Testis (tissue), 3 donors: Measurements from ENCODE around the gene HES1. TPM values are rescaled to one million over a fixed set of nuclear protein-coding genes. Genes with fewer than 3 reads are reported as not detected.

Experiments used
- DNase-seq: peaks from one replicate; pipeline ENCODE4 v3.0.0-alpha.2; 2019
- H3K27ac ChIP-seq, 2 donors: fragments of 200-600 bp; sonication (generic); one replicate each; pipeline ENCODE4 v1.5.1; 2019
- H3K27me3 ChIP-seq: fragments of 200-600 bp; sonication (generic); one replicate; pipeline ENCODE4 v1.5.1; 2019
- H3K36me3 ChIP-seq: fragments of 200-600 bp; sonication (generic); one replicate; pipeline ENCODE4 v1.5.1; 2017; ENCODE audit warnings: low read depth; ENCODE audit errors: missing control alignments
- H3K4me1 ChIP-seq: fragments of 200-600 bp; sonication (generic); one replicate; pipeline ENCODE4 v1.5.1; 2019
- H3K4me3 ChIP-seq, 2 donors: fragments of 200-600 bp; sonication (generic); one replicate each; pipeline ENCODE4 v1.5.1; 2017 to 2019
- H3K9me3 ChIP-seq: fragments of 200-600 bp; sonication (generic); one replicate; pipeline ENCODE4 v1.5.1; 2017
- CTCF ChIP-seq, 3 experiments: fragments of 450-650 bp in 2 of 3; fragments of 200-600 bp in 1 of 3; sonication (generic) in 1 of 3; IDR thresholded peaks; one replicate each; pipeline ENCODE4 v1.5.1; 2016 to 2019; ENCODE audit warnings: antibody characterized with exemption in 3 of 3, mild to moderate bottlenecking in 2 of 3, moderate library complexity in 1 of 3
- POLR2A ChIP-seq: fragments of 450-650 bp; IDR thresholded peaks from one replicate; pipeline ENCODE4 v1.6.1; 2017; ENCODE audit warnings: antibody characterized with exemption, mild to moderate bottlenecking, moderate library complexity
- WGBS, 2 donors: methylation state at CpG; one replicate each; pipeline ENCODE4 v1.1.5; 2018; 5-methylcytosine and 5-hydroxymethylcytosine counted together
- intact Hi-C: fragments of 100-400 bp; cut with DNase I; formaldehyde crosslinking; loops from one replicate; pipeline ENCODE4 v1.15.1; 2023; ENCODE audit warnings: low total_unique reads
- polyA plus RNA-seq: library from polyadenylated mRNA; stranded (reverse); fragments of 350-450 nt; fragmentation: Illumina TruSeq; extraction: RNeasy Lipid Tissue Mini Kit (QIAGEN cat#74804); gene quantifications from one replicate; pipeline ENCODE4 v1.2.3, GENCODE V29; 2014; ENCODE audit warnings: low read depth, low replicate concordance; ENCODE audit not compliant: insufficient read depth
- total RNA-seq, 2 donors: library from RNA; depleted of rRNA; stranded (reverse); fragments of >200 nt; gene quantifications; one replicate each; pipeline ENCODE4 v1.2.3, GENCODE V29; 2016

The HES1 gene
- total and polyA plus RNA-seq, 3 donors from 2014 or later, result 17.5 to 41.1 (median 38.9) TPM

DNA sequence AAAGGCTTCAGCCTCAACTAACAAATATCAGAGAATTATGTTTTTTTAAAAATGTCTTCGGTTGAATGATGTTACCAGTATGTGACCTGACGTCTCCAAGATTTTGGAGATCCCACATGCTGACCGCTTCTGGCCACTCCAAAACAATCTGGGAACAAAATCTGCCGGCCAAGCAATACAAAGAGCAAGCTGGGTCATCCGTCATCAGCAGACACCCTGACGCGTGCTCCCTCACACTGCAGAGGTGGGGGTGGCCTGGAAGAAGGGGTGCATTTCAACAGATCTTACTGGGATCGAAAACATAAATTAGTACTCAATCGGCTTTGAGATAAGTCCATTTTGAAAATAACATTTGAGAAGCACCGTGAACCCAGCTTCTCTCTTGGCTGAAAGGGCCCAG lies 33.6 kb downstream of the HES1 start:
- H3K36me3 ChIP-seq, result no peaks in the 10 kb centered on the region
- no peaks in the 10 kb centered on the region for H3K27me3 ChIP-seq
- DNase-seq, result no peak
- H3K9me3 ChIP-seq, result no peaks in the 10 kb centered on the region
- TF ChIP-seq POLR2A, result no peak
- no peak for TF ChIP-seq CTCF (IDR thresholded peaks at IDR 0.05)
- no peak overlapping the region for H3K27ac ChIP-seq
- intact Hi-C loops, result no loop called here
- peaks cover 8% of the 10 kb centered on the region for H3K4me1 ChIP-seq
- 80 to 88% methylated on average over 10 of the region's 10 CpGs for WGBS, 2 donors
- H3K4me3 ChIP-seq, result no peak overlapping the region

- no peak for DNase-seq
- H3K27ac ChIP-seq, result no peak overlapping the region
- peaks cover 8% of the 10 kb centered on the region for H3K4me1 ChIP-seq
- H3K27me3 ChIP-seq, result no peaks in the 10 kb centered on the region
- intact Hi-C loops, result no loop called here
- no peaks in the 10 kb centered on the region for H3K36me3 ChIP-seq
- WGBS, 2 donors, result 76 to 88% methylated on average over 2 of the region's 2 CpGs
- no peak overlapping the region for H3K4me3 ChIP-seq
- H3K9me3 ChIP-seq, result no peaks in the 10 kb centered on the region
- TF ChIP-seq POLR2A (no peak), CTCF (IDR thresholded peaks at IDR 0.05) (no peak)
Observed at GRCh38 chr3:194170793-194171192, 34.8 kb downstream of the HES1 start.

DNA sequence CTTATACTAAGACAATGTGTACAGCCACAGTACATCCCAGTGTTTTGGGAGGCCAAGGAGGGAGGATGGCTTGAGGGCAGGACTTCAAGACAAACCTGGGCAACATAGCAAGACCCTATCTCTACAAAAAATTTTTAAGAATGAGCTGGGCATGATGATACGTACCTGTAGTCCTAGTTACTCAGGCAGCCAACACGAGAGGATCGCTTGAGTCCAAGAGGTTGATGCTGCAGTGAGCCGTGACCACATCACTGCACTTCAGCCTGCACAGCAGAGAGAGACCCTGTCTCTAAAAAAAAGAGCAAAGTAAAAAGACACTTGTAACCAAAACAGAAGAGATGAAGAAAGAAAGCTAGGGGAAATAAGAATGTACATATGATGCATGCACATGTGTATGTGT lies 38.5 kb downstream of the HES1 start:
- Histone ChIP-seq H3K9me3 (no peaks in the 10 kb centered on the region), H3K27me3 (no peaks in the 10 kb centered on the region), H3K4me1 (no peaks in the 10 kb centered on the region), H3K36me3 (no peaks in the 10 kb centered on the region), H3K27ac (no peak overlapping the region), H3K4me3 (no peak overlapping the region)
- 77 to 89% methylated on average over 4 of the region's 4 CpGs for WGBS, 2 donors
- no peak for DNase-seq
- intact Hi-C loops, result no loop called here
- TF ChIP-seq POLR2A (no peak), CTCF (IDR thresholded peaks at IDR 0.05) (no peak)

GRCh38 chr3:194174980-194175379 lies 39.0 kb downstream of the HES1 start:
- WGBS, 2 donors, result 75 to 80% methylated on average over 6 of the region's 6 CpGs
- H3K4me1 ChIP-seq, result no peaks in the 10 kb centered on the region
- H3K36me3 ChIP-seq, result no peaks in the 10 kb centered on the region
- no peak overlapping the region for H3K4me3 ChIP-seq
- H3K27me3 ChIP-seq, result no peaks in the 10 kb centered on the region
- no peak overlapping the region for H3K27ac ChIP-seq
- TF ChIP-seq POLR2A (no peak), CTCF (IDR thresholded peaks at IDR 0.05) (no peak)
- H3K9me3 ChIP-seq, result no peaks in the 10 kb centered on the region
- intact Hi-C loops, result no loop called here
- no peak for DNase-seq

DNA sequence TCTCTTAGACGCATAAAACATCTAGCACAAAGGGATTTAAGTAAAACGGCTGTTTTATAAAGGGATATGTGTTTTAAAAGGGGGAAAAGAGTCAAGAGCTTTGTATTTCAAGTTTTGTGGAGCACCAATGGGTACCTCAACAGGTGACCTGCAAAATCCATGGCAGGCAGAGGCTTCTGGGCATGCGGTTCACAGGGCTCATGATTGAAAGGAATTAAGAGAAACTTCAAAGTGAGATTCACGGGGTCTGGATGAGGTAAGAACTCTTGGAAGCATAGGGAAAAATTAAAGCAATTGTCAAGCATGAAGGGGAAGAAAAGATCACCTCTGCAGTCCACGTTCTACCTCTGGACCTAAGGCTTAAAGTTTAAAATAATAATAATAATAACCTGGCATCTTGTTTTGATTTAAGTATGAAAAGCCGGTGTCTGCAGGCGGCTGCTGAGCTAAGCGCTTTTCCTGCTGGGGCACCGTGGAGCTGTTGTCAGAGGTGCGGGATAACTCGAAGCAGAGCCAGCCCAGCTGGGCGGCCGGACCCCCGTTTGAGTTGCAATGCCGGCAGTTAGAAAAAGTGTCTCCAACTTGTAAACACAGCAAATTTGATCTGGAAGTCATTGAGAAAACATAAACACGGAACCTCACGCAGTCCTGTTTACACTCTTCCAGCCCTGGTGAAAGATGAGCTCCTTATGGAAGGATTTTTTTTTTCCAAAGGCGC lies 40.5 kb downstream of the HES1 start:
- TF ChIP-seq CTCF (IDR thresholded peaks at IDR 0.05) (no peak), POLR2A (no peak)
- H3K4me3 ChIP-seq, result no peak overlapping the region
- no peaks in the 10 kb centered on the region for H3K27me3 ChIP-seq
- no peaks in the 10 kb centered on the region for H3K9me3 ChIP-seq
- DNase-seq, result no peak
- intact Hi-C loops, result no loop called here
- no peaks in the 10 kb centered on the region for H3K4me1 ChIP-seq
- no peak overlapping the region for H3K27ac ChIP-seq
- 57 to 61% methylated on average over 18 of the region's 18 CpGs for WGBS, 2 donors
- H3K36me3 ChIP-seq, result no peaks in the 10 kb centered on the region
